Stimulated activated CD8-positive, alpha-beta memory T cell treated with anti-CD3 and anti-CD28 coated beads, Interleukin-12 subunit alpha, Interleukin-12 subunit beta, amount 100 ng/mL, for 4 hours (primary cell): ENCODE data around the gene NSRP1.
"Not testable (repeated sequence)": the region's sequence is repeated elsewhere in the genome, so short reads cannot be mapped to it uniquely, and the experiment has no call there.

ENCODE experiments used
- DNase-seq: peaks from one replicate; pipeline ENCODE4 v3.0.0-alpha.2; 2020; ENCODE audit warnings: low read depth

Gene NSRP1, protein sequence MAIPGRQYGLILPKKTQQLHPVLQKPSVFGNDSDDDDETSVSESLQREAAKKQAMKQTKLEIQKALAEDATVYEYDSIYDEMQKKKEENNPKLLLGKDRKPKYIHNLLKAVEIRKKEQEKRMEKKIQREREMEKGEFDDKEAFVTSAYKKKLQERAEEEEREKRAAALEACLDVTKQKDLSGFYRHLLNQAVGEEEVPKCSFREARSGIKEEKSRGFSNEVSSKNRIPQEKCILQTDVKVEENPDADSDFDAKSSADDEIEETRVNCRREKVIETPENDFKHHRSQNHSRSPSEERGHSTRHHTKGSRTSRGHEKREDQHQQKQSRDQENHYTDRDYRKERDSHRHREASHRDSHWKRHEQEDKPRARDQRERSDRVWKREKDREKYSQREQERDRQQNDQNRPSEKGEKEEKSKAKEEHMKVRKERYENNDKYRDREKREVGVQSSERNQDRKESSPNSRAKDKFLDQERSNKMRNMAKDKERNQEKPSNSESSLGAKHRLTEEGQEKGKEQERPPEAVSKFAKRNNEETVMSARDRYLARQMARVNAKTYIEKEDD

DNA sequence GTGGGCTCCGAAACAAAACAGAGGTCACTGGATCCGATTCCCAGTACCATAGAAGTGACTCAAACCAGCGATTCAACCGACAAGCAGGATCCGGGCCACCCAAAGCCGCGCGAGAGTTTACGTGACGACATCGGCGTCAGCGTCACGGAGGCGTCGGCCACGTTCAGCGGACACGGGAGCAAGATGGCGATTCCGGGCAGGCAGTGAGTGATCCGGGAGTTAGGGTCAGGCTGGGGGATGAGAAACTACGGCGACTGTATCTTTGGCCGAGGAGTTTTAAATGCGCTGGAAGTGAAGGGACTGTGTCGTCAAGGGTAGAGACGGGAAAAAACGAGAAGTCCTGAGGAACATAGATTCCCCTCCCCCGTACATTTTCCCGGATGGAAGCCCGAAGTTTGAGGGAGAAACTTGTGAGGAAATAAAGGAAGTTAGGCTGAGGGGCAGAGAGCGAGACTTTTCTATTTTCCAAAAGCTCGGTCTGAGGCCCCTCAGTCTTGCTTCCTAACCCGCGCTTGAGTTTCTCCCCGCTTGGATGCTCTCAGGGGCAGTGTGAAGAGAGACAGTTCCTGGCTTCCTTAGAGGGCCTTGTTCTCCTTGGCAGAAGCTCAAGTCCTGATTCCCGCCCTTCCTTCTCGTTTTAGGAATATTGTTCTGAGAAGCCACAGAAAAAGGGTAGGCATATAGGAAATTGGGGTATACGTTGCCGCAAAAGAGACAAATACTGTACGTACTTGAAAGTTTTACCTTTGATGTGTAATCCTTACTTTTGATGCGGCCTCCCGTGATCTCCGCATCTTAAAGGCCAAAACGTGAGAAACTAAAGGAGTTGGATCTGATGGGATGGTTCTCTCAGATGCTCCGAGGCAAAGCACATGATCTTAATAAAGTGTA, at the start of gene NSRP1:
Gene NSRP1, plus strand, starts transcription at position 156 of the 891 bp plus-strand sequence. Its CDS starts 28 bp downstream, at position 184.
- peak; percentile 86 for DNase-seq

DNA sequence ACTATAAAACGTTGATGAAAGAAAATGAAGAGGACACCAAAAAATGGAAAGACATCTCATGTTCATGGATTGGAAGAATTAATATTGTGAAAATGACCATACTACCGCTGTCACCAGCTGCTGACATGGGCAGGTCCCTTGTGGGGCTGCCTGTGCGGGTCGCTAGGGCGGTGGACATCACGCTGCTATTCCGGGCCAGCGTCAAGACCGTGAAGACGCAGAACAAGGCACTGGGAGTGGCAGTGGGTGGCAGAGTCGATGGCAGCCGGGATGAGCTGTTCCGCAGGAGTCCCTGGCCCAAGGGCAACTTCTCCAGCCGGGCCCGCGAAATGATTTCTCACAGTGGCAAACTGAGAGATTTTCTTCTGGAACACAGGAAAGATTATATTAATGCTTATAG, 48.2 kb upstream of the NSRP1 start:
- no peak for DNase-seq

DNA sequence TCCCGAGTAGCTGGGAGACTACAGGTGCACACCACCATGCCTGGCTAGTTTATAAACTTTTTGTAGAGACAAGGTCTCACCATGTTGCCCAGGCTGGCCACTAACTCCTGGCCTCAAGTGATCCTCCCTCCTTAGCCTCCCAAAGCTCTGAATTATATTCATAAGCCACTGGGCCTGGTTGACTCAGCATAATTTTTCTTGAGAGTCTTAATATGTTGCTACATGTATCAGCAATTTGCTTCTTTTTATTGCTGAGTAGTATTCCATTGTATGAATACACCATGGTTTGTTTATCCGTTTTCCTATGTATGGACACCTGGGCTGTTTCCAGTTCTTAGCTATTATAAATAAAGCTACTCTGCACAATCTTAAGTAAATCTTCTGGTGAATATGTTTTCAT, 42.4 kb upstream of the NSRP1 start:
- no peak for DNase-seq

DNA sequence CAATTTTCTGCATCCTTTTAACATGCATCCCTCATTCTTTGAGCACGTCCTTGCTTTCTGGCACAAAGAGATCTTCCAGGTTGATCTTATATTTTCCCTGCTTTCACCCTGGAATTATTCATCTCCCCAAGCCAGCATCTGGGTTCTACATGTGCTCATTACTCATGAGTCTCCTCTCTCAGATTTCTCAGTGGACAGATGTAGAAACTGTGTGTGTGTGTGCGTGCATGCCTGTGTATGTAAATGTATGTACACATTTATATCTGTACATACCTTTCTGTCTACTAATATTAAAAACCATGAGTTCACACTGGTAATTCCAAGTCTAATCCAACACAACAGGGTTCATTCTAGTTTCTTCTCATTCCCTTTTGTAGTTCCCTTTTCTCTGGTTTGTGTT, 41.9 kb upstream of the NSRP1 start:
- no peak for DNase-seq

DNA sequence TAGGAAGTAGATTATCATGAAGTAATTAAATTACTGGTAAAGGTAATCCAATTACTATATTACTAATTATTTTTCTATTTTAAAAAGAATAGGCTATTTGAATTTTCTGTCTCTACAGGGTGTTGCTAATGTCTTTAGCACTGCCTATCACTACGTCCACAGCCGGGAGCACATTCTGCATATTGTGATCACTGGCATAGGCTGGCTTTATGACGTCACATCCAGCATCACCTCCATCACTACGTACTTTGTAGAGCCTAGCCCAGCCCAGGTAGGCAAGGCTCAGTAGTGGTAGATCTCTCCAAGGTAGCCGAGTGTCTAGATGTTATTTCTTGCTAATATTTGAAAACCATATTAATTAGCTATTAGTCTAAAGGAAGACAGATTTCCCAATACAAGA, 33.8 kb upstream of the NSRP1 start:
- DNase-seq = no peak

GRCh38 chr17:30084788-30085187, 31.8 kb upstream of the NSRP1 start:
- no peak for DNase-seq

DNA sequence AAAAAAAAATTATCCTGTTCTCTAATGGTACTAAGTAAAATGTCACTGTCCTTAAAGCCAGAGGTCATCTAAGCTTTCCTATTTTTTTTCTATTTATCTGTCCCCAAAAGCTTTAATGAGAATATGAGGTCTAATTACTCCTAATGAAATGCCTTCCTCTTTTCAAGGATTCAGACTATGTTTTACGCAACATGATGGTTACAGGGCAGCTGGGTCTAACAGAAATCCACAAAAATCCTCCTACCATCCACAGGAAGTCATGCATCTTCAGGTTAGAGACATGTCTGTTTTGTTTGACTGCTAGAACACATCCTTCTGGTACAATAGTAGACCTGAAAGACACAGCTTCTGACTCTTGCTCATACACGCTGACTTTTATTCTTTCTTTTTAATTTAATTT, 29.7 kb upstream of the NSRP1 start:
- DNase-seq = no peak

GRCh38 chr17:30087431-30087830, 29.2 kb upstream of the NSRP1 start:
- not testable (repeated sequence) for DNase-seq

- no peak for DNase-seq
These were observed 25.4 kb upstream of the NSRP1 start for GRCh38 chr17:30091121-30091670.

GRCh38 chr17:30091771-30092170, 24.8 kb upstream of the NSRP1 start:
- no peak for DNase-seq

- no peak for DNase-seq
These were observed 23.7 kb upstream of the NSRP1 start for GRCh38 chr17:30092886-30093285.

GRCh38 chr17:30093463-30094147, 23.0 kb upstream of the NSRP1 start:
- DNase-seq = no peak

GRCh38 chr17:30095507-30096244, 20.9 kb upstream of the NSRP1 start:
- no peak for DNase-seq

DNA sequence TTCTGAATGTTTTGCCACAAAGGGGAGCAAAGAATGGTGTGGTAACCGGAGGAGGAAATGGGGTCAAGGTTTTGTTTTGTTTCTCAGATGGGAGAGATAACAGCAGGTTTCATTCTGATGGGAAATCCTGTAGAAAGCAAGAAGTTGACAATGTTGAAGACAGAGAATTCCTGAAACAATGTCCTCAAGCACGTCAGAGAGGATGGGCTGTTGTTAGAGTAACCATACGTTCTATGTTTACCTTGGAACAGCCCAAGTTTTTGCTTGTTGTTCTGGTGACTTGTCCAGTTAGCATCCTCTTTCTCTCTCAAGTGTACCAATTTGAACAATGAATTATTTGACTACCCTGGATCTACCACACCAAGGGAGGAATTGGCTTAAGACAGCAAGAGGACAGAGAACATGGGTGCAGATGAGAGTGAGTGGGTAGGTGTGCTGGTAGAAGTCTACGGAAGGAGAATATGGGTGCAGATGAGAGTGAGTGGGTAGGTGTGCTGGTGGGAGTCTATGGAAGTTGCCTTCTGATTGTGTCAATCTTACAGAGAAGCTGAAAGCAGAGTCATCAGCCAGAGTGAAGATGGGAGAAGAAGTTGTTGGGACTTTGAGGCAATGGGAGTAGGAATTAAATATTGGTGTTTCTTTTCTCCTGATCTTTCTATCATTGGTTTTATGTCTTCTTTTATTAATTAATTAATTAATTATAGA, 14.8 kb upstream of the NSRP1 start:
- DNase-seq = no peak

DNA sequence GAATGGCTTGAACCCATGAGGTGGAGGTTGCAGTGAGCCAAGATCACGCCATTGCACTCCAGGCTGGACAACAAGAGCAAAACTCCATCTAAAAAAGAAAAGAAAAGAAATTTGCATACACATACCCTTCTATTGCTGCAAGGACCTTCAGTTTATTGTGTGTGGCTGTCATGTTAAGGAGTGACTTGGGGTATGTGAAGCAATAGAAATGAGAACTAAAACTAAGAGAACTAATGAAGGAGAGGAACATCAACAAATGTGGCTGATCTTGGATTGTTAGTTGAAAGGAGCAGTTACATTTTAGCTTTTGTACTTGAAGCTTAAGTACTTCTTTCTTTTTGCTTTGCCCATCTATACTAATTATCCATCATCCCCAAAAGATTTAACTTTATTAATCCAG, 12.7 kb upstream of the NSRP1 start:
- no peak for DNase-seq

DNA sequence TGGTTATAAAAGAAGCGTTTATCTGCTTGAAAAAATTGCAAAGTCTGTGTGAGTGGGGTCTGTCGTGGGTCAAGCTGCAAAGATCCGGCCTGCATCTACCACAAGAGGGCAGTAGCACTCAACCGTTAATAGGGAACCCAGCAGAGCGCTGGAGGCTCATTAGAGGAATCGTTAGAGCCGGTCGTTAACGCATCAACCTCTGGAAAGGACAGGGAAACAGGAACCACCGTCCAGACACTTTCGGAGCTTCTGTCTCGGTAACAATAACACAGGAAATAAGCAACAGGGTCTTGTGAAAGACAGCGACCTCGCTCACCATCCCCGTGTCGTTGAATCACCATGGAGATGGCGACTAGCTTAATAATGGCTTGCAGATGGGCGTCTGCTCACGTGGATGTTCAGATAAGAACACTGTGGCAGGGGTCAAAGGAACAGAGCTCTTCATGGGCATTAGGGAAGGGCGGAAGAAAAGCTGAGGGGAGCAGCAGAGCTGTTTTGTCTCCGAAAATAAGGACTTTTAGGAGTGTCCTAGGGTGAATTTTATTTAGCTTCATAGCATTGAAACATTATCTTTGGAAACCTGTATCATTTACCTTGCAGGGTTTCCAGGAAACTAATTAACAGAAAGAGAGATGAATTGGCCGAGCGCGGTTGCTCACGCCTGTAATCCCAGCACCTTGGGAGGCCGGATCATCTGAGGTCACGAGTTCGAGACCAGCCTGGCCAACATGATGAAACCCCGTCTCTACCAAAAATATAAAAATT, 11.9 kb upstream of the NSRP1 start:
- peak; percentile 25 for DNase-seq

- no peak for DNase-seq
These were observed 3.8 kb upstream of the NSRP1 start for GRCh38 chr17:30112794-30113193.

DNA sequence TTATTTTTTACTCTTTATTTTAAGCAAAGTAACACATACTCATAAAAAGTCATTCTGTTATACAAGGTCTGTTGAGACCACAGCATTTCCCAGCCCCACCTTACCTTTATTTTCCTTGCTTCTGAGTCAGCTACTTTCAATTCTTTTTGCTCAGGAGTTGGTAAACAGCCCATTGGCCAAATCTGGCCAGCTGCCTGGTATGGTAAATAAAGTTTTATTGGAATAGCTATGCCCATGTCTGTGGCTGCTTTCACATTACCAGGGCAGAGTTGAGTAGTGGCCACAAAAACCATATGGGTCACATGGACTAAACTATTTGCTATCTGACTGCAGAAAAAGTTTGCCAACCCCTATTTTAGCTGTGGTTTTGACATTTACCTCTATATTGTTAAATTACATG, 3.4 kb upstream of the NSRP1 start:
- no peak for DNase-seq

DNA sequence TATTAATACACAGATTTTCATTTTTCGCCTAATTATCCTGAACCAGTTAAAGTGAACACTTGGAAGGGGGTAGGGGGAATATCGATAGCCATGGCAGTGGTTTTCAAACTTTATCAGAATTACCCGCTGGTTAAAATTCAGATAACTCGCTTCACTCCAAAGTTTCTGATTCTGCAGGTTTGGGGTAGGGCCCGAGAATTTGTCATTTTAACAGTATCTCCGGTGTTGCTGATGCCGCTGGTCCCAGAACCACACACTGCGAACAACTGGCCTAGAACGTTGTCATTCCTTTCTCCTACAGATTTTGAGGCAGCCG, 313 bp upstream of the NSRP1 start:
- no peak for DNase-seq

GRCh38 chr17:30117675-30118081, 1.1 kb downstream of the NSRP1 start:
- DNase-seq = no peak
